Activated CD4-positive, CD25-positive, alpha-beta regulatory T cell treated with anti-CD3 and anti-CD28 coated beads, Interleukin-2, amount 50 U/mL, for 16 hours (primary cell): ENCODE measurements around the gene MYH7B.

Experiments
- DNase-seq: peaks from one replicate; pipeline ENCODE4 v3.0.0-alpha.2; 2020; ENCODE audit warnings: low read depth, low spot score

Gene MYH7B

DNA sequence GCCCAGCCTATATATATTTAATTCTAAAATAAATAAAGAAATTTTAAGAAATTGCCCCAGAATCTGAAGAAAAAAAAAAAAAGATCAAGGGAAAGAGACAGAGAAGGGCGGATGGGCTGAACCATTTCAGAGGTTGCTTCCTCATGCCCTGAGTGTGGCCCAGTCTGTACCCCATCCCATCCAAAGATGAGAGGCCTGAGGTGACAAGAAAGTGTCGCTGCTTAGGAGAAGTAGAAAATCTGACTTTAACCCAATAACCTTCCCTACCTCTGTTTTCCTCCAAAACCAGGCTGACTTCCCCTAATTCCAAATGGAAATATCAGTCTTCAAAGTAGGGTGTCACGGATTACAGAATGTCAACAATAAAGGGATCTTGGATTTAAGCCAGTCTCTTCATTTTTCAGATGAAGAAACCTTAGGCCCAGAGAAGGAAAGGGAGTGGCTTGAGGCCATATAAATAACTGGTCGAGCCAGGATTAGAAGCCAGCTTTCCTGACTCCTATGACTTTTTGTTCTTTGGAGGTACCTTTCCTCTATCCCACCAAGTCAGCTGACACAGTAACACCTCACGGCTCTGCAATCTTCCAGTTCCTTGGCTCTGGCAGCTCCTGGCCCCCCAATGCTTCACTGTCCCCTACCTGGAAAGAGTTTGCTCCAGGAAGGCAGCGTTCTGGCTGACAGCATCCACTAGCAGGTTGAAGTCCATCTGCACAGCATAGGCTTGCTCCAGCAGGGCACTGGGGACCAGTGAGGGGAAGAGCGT is 10.2 kb upstream of the MYH7B start:
- no peak for DNase-seq

DNA sequence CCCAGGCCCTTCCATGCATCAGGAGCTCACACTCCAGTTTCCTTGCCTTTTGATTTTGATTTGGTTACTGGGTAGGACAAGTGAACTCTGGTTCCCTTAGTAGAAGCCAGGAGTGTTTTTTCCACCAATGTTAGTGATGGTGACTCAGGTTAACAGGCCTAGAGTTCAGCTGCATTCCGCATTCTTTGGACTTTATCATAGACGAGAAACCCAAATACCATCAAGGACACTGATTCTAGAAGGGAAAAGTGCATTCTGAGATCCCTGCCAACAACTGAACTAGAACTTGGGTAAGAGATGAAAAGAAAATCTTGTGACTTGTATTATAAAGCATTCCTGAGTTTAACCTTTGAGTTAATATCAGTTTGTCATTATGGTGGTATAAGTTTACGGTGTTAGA is 9.0 kb upstream of the MYH7B start:
- DNase-seq = no peak

DNA sequence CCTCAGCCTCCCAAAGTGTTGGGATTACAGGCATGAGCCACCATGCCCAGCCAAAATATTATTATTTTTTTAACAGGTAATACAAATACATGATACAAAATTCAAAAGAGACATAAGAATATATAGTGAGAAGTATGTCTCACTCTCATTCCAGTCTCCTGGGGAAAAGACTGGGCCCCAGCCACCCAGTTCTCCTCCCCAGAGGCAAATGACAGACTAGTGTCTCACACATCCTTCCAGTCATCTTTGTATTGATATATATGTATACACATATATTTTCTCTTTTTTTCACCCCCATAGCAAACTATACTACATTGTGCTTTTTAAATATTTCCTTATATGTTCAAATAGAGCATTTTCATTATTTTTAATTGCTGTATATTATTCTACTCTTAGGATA is 8.3 kb upstream of the MYH7B start:
- no peak for DNase-seq

DNA sequence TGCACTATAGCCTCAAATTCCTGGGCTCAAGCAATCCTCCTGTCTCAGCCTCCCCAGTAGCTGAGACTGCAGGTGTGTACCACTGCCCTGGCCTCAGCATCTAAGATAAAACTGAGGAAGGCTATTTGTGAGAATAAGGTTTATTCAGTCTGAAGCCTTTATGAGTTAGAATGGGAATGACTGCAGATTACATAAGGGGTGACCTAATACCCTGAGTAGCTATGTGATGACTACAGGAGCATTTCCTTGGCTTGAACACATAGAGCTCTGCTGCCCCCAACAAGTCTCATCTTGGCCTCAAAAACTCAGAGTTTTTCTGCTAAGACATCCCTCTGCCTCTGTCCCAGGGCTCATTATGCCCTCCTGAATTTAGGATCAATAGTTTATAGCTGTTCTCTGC is 7.6 kb upstream of the MYH7B start:
- DNase-seq = no peak

DNA sequence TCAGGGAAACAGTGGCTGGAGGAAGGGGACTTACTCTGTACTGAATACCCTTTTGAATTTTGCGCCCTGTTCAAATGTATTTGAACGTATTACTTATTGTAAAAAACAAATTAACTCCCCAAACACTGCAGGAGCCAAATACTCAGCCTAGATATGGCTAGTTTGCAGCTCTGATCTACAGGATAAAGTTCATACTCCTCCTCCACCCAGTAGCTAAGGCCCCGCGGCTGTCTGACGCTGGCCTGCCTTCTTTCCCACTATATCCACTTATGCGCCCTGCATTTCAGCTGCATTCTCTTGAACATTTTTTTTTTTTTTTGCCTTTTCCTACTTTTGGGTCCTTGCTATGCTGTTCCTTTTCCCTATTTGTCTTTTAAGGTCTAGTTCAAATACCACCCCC is 6.5 kb upstream of the MYH7B start:
- no peak for DNase-seq

DNA sequence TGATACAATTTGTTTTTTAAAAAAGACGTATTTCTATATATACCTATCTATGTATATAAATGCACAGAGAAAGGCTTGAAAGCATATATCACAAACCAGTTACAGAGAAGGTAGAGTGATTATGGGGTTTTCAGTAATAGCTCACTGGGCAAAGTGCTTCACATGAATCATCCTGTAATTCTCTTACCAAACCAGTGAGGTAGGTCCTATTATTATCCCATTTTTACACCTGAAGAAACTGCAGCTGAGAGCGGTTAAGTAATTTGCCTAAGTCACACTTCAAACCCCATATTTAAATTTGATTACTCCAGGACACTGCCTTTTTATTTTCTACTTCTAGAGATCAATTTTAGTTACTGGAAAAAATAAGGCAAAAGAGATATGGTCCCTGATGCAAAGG is 4.4 kb upstream of the MYH7B start:
- no peak for DNase-seq

DNA sequence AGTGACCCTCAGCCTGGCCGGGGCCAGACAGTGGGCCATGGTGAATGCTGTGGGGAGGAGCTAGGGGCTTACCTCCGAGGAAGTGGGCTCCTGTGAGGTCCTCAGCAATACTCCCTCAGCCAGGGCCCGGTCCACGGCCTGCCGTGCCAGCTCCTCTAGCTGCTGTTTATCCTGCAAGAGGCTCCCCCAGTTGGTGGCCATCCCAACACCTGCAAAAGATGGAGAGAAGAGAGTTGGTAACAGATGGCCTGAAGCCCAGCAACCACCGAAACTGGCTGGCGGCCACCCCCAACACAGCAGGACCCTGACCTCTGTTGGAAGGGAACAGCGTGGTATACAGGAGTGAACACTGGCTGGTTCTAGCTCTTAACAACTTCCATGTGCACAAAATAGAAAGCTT is 4.0 kb upstream of the MYH7B start:
- DNase-seq = no peak

DNA sequence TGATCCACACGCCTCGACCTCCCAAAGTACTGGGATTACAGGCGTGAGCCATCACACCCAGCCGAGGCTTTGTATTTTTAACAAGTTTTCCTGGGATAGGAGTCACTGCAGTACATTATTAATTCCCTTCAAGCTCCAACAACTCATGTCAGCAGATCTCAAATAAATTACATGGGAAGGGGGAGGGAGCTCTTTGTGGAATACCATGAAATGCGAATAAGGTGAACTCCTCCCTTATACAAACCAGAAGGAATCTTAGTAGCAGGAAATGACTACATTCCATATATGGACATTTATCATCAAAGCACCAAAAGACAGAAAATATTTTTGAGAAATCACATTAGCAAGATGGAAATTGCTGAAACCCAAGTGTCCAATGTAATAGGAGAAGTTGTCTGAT is 3.0 kb upstream of the MYH7B start:
- no peak for DNase-seq

DNA sequence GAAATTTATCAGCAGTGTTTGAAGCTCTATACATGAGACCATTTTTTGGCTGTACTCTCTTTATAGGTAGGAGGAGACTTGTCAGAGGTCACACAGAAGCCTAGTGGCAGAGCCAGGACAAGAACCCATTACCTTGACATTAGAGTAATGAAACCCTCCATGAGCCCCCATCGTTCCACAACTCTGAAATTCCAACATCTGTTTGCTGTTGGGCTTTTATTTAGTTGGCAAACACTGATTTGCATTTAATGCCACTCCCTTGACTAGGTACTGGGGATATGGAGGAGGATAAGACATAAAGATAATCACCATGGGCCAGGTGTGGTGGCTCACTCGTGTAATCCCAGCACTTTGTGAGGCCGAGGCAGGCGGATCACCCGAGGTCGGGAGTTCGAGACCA is 1.7 kb upstream of the MYH7B start:
- DNase-seq = no peak

DNA sequence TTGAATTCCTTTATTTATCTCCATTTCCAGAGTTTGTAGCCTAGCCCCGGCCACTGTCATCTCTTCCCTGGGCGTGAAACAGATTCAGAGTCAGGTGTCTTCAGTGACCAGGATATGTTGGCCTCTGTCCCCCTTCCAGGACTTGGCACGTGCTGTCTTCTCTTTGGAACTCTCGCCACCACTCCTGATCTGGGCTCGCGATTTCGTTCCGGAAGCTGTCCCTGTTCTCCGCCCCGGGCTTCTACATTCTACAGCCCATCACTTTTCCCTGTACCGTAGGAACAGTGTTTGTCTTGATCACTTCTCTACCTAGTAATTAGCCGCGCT is 801 bp upstream of the MYH7B start:
- no peak for DNase-seq

DNA sequence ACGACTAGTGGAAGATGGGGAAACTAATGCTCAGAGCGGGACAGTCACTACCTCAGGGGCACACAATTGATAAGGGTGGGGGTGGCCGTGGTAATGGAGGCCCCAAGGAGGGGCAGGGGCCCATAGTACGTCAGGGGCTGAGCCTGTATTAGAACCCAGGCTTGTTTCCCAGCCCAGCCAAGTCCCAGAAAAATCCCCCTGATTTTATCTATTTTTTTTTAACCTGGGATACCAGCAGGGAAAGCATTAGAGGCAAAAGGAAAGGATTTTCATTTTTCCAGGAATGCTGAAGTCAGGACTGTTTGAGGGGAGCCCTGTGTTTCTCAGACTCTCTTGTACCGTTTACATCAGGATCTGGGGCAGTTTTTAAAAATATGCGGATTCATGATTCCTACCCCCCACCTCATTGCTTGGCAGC is 382 bp downstream of the MYH7B start:
- no peak for DNase-seq

DNA sequence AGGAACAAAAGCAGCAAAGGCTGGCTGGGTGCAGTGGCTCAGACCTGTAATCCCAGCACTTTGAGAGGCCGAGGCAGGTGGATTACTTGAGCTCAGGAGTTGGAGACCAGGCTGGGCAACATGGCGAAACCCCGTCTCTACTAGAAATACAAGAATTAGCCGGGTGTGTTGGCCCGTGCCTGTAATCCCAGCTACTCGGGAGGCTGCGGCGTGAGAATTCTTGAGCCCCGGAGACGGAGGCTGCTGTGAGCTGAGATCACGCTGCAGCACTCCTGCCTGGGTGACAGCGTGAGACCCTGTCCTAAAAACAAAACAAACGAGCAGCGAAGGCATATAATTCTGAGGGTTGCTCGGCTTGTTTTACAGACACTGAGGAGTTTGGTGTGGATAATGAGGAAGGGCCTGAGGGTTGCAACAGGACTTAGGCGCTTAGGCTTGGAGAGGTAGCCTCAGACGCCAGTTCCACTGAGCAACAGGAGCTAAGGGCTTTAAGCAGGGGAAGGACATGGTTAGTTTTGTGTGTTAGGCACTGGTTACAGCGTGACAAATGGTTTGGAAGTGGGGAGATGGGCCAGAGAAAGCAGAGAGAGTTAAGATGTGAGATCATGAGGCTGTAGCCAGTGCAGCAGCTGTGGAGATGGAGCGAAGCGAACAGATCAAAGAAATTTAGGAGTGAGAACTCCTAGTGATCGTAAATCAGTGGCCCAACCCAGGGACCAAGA is 1.2 kb downstream of the MYH7B start:
- DNase-seq = no peak

DNA sequence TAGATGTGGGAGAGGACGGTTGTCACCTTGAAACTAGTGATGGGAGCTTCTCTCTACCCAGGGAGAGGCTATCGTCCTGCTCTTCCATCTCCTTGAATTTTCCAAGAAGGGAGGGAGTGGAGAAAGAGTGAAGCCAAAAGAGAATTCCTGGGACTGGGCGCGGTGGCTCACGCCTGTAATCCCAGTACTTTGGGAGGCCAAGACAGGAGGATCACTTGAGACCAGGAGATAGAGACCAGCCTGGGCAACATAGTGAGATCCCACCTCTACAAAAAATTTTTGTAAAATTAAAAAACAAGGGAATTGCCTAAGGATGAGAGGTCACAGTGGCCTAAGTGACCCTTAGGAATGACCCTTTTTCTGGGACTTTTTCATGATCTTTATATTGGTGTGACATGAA is 8.8 kb downstream of the MYH7B start:
- no peak for DNase-seq

DNA sequence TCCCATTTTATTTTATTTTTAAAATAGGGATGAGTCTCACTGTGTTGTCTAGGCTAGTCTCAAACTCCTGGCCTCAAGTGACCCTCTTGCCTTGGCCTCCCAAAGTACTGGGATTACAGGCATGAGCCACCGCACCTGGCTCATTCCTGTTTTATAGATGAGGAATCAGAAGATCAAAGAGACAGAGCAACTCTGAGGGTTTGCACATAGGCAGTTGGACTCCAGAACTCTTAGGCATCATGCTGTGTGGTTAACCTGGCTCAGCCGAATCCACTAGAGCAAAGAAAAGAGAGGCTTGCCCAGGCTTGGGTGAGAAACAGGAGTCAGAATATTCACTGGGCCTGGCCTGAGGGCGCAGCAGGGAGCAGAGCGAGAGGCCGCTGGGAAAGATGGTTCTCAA is 9.4 kb downstream of the MYH7B start:
- DNase-seq = no peak

DNA sequence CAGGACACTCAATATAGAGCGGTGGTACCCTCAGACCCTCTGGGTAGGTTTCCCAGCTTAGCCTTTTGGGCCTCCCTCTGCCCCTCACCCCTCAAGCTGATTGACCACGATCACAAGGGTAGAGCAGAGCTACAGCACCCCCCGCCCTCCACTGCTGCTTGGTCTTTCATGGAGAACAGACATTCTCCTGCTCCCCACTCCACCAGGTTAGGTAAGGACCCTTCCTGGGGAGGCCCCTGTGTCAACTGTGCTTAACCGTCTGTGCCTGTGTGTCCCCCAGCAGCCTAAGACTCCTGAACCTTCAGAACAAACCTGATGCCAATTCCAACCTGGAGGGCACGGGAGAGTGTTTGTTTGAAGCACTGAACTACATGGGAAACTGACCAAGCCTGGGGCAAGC is 11.8 kb downstream of the MYH7B start:
- no peak for DNase-seq

DNA sequence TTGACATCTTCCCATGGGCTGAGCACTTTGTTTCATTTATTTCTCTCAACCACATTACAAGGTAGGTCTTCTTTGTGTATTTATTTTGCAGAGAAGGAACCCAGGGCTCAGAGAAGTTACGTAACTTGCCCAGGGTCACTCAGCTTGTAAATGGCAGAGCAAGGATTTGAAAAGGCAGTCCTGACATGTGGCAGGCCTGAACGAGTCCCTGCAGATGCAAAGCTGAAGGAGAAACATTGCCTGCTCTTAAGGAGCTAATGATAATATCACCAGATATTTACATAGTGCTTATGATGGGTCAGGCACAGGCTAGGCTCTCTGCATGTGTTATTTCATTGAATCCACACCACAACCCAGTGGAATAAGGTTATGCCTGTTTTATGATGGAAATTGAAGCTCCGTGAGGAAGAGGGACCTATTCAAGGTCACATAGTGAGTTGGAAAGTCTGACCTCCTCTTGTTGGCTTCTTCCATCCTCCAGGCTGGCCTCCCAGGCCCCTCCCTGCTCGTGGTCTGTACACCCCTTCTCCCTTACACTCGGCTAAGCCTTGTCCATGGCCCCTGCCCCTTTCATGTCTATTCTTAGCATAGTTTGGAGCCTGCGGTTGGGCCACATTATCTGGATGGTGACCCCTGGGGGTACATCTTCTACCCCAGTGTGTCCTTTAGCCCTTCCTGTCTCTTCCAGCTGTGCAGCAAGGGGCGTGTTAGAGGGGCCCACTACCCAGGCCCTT is 12.5 kb downstream of the MYH7B start:
- no peak for DNase-seq

DNA sequence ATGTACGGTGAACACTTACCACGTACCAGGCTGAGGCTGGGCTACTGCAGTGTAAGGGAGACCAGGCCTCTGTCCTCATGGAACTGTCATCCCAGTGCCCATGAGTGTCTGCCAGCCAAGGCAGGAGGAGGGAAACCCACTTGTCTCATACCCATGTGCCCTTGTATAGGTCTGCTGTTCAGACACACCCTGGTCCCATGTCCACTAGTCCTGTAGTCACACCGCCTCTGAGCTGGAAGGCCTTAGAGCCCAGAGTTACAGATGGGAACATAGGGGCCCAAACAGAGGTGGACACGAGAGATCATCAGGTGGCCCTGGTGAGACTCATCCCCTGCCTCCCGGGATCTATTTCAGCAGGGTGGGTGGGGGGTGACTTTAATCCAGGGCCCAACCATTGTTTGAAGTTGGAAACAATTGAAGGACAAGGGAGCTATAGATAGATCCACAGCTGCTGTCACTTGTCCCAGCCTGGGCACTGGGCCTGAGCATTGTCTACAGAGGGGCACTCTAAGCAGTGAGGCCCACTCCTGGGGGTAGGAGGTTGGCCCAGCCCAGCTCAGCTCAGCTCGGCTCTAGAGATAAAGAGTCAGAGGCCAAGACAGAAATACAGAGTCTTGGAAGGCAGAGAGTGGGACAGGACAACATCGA is 14.6 kb downstream of the MYH7B start:
- no peak for DNase-seq

DNA sequence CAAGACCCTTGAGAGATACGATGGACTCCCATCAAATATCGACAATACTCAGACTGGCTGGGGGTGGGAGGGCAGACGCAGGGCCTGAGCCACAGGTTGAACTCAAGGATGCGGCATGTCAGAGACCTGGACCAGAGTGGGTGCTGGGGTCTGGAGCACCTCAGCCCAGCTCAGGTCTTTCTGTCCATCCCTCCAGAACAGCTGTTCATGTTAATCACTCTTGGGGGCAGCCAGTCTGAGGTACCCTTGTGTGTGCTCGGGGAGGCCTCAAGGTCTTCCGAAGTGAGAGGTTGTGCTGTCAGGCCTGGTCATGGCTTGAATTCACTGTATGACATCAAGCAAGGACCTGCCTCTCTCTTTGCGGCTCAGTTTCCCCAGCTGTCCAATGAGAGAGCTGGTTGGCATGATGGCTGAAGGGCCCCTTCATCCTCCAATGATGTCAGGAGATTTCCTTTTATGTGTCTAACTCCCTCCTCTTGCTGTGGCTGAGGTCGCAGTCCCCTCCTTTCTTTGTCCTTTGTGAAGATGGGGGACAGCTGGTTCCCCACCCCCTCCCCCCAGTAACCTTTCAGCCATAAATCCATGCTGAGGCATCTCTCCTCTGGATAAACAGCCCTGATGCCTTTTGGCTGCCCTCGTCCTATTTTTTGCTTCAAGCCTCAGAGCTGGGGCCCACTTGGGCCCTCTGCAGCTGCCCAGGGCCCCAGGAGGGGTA is 15.3 kb downstream of the MYH7B start:
- DNase-seq = no peak

DNA sequence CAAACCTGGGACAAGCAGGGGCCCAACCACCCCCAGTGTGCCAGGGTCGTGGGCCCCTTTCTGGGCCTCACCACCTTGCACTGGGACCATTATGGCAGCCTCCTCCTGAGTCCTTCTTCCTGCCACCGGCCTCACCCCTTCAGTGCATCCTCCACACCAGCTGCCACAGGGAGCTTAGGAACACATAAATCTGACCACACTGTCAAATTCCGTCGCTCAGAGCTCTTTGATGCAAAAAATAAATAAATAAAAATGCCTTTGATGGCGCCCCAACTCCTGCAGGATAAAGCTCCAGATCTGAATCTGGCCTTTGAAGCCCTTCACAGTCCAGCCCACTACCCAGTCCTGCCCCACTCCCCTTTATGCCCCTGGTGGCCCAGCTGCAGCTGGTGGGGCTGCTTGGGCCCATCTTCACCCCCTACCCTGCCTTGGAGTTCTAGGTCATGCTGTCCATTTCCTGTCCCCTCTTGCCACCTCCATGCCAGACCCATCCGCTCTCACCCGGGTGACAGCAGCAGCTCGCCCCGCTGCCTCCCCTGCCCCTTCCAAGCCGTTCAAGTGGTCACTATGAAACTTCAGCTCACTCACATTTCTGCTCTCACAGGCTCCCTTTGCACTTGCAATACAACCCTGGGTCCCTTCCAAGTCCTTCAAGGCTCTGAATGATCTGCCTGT is 16.0 kb downstream of the MYH7B start:
- no peak for DNase-seq

DNA sequence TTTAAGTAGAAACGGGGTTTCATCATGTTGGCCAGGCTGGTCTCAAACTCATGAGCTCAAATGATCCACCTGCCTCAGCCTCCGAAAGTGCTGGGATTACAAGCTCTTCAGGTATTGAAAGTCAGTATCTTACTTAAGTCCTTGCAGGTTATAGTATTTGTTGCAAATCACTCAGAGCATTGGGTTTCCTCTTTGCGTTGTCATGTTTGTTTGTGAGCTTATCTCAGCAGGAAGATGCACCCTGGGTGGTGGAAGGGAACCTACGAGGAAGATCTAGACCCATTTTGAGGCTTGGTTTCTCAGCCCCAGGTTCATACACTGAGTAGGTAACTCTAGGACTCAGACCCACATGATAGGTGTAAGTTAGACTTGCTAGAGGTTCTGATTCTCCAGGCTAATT is 18.6 kb downstream of the MYH7B start:
- DNase-seq = no peak

DNA sequence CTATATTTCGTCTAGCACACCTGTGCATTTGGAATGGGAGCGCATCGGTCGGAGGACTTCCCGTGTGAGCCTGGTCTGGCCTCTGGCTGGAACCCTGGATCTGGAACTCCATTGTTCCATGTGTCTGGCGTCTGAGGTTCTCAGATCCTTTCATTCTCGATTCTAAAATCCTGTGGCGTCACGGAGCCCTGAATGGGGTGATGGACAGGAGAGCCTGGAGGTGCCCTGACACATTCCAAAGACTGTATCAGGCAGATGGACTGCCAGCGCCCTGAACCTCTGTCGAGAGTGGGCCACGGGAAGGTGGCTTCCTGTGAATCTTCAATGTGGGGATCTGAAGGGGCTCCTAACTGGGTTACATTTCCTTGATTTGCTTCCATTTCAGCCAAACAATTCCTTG is 20.6 kb downstream of the MYH7B start:
- DNase-seq = no peak
